Cardiac fibroblast (primary cell): ENCODE results near the gene TMEM86A.
"Not testable (repeated sequence)": the region's sequence is repeated elsewhere in the genome, so short reads cannot be mapped to it uniquely, and the experiment has no call there.

Experiments used
- DNase-seq, 2 donors: peaks; one replicate each; pipeline versions ENCODE4 v3.0.0 to v3.0.0-alpha.2; 2010; ENCODE audit warnings: low read depth in 2 of 2
- H3K4me3 ChIP-seq, 2 donors: replicated peaks in 1 of 2; 1 replicate in 1 of 2; 2 replicates in 1 of 2; pipeline ENCODE4 v1.5.1; 2011; ENCODE audit warnings: low read depth in 2 of 2, low read length in 2 of 2, mild to moderate bottlenecking in 2 of 2, moderate library complexity in 1 of 2
- CTCF ChIP-seq: IDR thresholded peaks from one replicate; pipeline ENCODE4 v1.5.1; 2011; ENCODE audit warnings: low read depth, mild to moderate bottlenecking, low read length, inconsistent platforms

TMEM86A gene

GRCh38 chr11:18698341-18699268 lies at the start of gene TMEM86A:
TMEM86A (plus strand) TSS chr11:18698779; CDS start chr11:18698887, 108 bp downstream.
- TF ChIP-seq CTCF, result no peak
- peak; percentile 64 to 82 for DNase-seq
- peak within 1 kb of the TSS; percentile 55 to 58 for H3K4me3 ChIP-seq

DNA sequence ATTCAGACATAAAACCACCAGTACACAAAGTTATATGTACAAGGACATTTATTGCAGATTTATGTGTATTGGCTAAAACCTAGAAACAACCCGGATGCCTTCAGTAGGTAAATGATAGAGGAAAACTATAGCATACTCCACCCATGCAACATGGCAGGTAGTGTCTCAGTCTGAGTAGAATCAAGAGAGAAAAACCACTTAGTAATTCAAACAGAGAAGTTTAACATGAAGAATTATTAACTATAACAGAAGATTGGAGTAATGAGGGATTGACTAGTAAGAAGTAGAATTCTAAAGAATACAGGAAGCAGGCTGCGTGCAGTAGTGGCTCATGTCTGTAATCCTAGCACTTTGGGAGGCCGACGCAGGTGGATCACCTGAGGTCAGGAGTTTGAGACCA lies 48.2 kb upstream of the TMEM86A start:
- no peak overlapping the region for H3K4me3 ChIP-seq
- no peak for TF ChIP-seq CTCF
- DNase-seq, result no peak

DNA sequence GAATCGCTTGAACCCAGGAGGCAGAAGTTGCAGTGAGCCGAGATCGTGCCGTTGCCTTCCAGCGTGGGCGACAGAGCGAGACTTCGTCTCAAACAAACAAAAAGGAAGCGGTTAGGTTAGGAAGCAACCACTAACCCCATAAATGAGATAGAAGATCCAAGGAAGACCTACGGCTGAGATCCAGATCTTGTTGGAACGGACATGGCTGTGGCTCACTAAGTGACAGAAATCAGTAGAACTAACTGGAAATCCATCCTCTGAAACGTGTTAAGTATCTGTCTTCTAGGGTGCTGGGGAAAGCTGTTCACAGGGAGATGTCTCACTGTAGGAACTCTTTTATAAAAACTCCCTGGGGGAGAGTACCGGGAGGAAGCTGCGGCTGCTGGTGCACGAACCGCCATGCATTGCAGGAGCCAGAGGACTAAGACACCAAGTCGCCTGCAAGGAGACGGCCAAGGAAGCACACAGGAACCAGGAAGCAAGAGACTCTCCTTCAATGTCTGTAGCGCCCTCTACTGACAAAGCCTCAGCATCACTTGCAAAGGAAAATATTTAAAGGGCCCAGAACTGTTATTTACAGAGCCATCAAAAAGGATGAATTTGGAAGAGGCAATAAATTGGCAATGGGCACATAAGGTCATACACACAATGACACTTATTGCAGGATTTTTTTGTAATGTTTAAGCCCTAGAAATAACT lies 47.6 kb upstream of the TMEM86A start:
- no peak overlapping the region for H3K4me3 ChIP-seq
- peak; percentile 83 for DNase-seq
- TF ChIP-seq CTCF, result peak; percentile 80

DNA sequence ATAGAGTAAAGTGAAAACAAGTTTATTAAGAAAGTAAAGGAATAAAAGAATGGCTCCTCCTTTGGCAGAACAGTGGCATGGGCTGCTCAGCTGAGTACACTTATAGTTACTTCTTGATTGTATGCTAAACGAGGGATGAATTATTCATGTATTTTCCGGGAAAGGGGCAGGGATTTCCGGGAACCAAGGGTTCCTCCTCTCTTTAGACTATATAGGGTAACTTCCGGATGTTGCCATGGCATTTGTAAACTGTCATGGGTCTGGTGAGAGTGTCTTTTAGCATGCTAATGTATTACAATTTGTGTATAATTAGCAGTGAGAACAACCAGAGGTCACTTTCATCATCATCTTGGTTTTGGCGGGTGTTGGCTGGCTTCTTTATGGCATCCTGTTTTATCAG lies 40.9 kb upstream of the TMEM86A start:
- no peak for DNase-seq
- no peak overlapping the region for H3K4me3 ChIP-seq
- no peak for TF ChIP-seq CTCF

DNA sequence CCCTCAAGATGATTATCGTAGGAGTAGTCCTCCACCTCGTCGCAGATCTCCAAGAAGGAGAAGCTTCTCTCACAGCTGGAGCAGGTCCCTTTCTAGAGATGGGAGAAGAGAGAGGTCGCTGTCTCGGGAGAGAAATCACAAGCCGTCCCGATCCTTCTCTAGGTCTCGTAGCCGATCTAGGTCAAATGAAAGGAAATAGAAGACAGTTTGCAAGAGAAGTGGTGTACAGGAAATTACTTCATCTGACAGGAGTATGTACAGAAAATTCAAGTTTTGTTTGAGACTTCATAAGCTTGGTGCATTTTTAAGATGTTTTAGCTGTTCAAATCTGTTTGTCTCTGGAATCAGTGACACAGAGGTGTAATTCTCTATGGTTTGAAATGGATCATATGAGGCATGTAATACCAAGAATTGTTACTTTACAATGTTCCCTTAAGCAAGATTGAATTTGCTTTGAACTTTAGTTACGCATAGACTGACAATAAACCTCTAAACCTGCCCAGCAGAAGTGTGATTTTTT lies 33.2 kb upstream of the TMEM86A start:
- H3K4me3 ChIP-seq, DNase-seq: not testable (repeated sequence)

DNA sequence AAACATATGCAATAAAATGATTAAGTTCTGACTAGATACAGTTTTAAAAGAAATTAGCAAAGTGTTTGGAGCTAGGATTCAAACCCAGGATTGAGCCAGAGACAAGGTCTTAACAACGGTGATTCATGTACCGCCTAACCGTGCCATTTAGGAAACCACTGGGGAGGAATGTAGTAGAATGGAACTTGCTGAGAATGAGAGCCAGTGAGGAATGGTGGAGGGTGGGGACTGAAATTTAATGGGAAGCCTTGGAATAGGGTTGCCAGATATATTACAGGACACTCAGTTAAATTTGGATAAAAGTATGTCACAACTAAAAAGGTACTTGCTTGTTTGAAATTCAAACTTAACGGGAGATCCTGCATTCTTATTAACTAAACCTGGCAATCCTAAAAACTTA lies 30.4 kb upstream of the TMEM86A start:
- TF ChIP-seq CTCF, result no peak
- H3K4me3 ChIP-seq, result no peak overlapping the region
- peak in 1 of 2 donors; percentile 6 for DNase-seq

- DNase-seq, result peak in 1 of 2 donors; percentile 15
- TF ChIP-seq CTCF, result no peak
These were observed 29.4 kb upstream of the TMEM86A start for GRCh38 chr11:18669219-18669596.

More at GRCh38 chr11:18669219-18669596, 29.4 kb upstream of the TMEM86A start:
- H3K4me3 ChIP-seq, result no peak overlapping the region
